Endodermal cell (in vitro differentiated cells): ENCODE data around the gene GNB1. TPM values are rescaled to one million over a fixed set of nuclear protein-coding genes. Genes with fewer than 3 reads are reported as not detected.

Experiments
- DNase-seq: peaks from one replicate; pipeline ENCODE4 v3.0.0-alpha.2; 2017
- H3K27ac ChIP-seq: 2 replicates; pipeline ENCODE4 v1.5.1; 2013; ENCODE audit warnings: mild to moderate bottlenecking, low read depth, low read length, moderate library complexity
- H3K27me3 ChIP-seq: 2 replicates; pipeline ENCODE4 v1.6.1; 2013; ENCODE audit warnings: mild to moderate bottlenecking, low read length, moderate library complexity; ENCODE audit not compliant: insufficient read depth, control insufficient read depth, poor library complexity, severe bottlenecking
- H3K36me3 ChIP-seq: 2 replicates; pipeline ENCODE4 v1.7.0; 2013; ENCODE audit warnings: mild to moderate bottlenecking, low read length, moderate library complexity; ENCODE audit not compliant: control insufficient read depth, insufficient read depth
- H3K4me1 ChIP-seq: one replicate; pipeline ENCODE4 v1.7.0; 2013; ENCODE audit warnings: low read length; ENCODE audit not compliant: control insufficient read depth, insufficient read depth
- H3K4me3 ChIP-seq: 2 replicates; pipeline ENCODE4 v1.5.1; 2013; ENCODE audit warnings: mild to moderate bottlenecking, low read length, moderate library complexity
- H3K9ac ChIP-seq: 2 replicates; pipeline ENCODE4 v1.6.1; 2013; ENCODE audit warnings: mild to moderate bottlenecking, low read length, moderate library complexity; ENCODE audit not compliant: poor library complexity, severe bottlenecking; ENCODE audit errors: extremely low read depth
- H3K9me3 ChIP-seq: 2 replicates; pipeline ENCODE4 v1.6.1; 2013; ENCODE audit warnings: mild to moderate bottlenecking, low read length, moderate library complexity; ENCODE audit not compliant: control insufficient read depth
- H3K27ac Mint-ChIP-seq: 2 replicates; pipeline ENCODE4 v1.8.0; 2020; ENCODE audit warnings: mixed read lengths
- H3K27me3 Mint-ChIP-seq: 2 replicates; pipeline ENCODE4 v1.8.0; 2021; ENCODE audit warnings: mild to moderate bottlenecking, mixed read lengths; ENCODE audit not compliant: insufficient read depth
- H3K36me3 Mint-ChIP-seq: 2 replicates; pipeline ENCODE4 v1.8.0; 2020; ENCODE audit warnings: low read depth, mixed read lengths
- H3K4me1 Mint-ChIP-seq: 2 replicates; pipeline ENCODE4 v1.8.0; 2020; ENCODE audit warnings: mixed read lengths
- H3K4me3 Mint-ChIP-seq: 2 replicates; pipeline ENCODE4 v1.8.0; 2020; ENCODE audit warnings: mild to moderate bottlenecking, moderate library complexity, mixed read lengths
- H3K9me3 Mint-ChIP-seq: 2 replicates; pipeline ENCODE4 v1.8.0; 2020; ENCODE audit warnings: mild to moderate bottlenecking, mixed read lengths
- CTCF ChIP-seq: fragments of 200-600 bp; sonication (generic); conservative IDR thresholded peaks from 2 replicates; pipeline ENCODE4 v1.5.0; 2021; ENCODE audit warnings: antibody characterized with exemption, mild to moderate bottlenecking
- WGBS, 2 experiments: methylation state at CpG; one replicate each; pipeline versions ENCODE4 v1.1.5 to v1.1.7; 2013; ENCODE audit warnings: missing lambda C conversion rate in 2 of 2, mixed read lengths in 1 of 2; ENCODE audit not compliant: insufficient coverage in 1 of 2, insufficient read length in 1 of 2; 5-methylcytosine and 5-hydroxymethylcytosine counted together
- total RNA-seq, 2 donors: library from RNA; stranded (reverse); fragmentation: NEBNext Ultra II Directional in 1 of 2; extraction: Animal tissue kit (Norgen Biotek cat#: 25700) in 1 of 2; gene quantifications; 2 replicates in 1 of 2; 3 replicates in 1 of 2; pipeline ENCODE4 v1.2.1, GENCODE V29; 2021

GNB1 gene
- total RNA-seq, 2 donors from 2014 or later: 369 to 371 TPM

GRCh38 chr1:1883092-1883873 lies 7.6 kb downstream of the GNB1 start:
- peaks cover 3% of the 10 kb centered on the region for H3K4me1 ChIP-seq
- peak overlapping the region; percentile 83 for H3K27ac Mint-ChIP-seq
- DNase-seq: peak; percentile 71
- H3K9me3 ChIP-seq: no peaks in the 10 kb centered on the region
- H3K4me1 Mint-ChIP-seq: peaks cover 37% of the 10 kb centered on the region
- no peak overlapping the region for H3K9ac ChIP-seq
- H3K36me3 Mint-ChIP-seq: peaks cover 26% of the 10 kb centered on the region
- peaks cover 27% of the 10 kb centered on the region for H3K36me3 ChIP-seq
- peak overlapping the region; percentile 36 for H3K4me3 Mint-ChIP-seq
- no peak for TF ChIP-seq CTCF
- peak overlapping the region; percentile 20 for H3K4me3 ChIP-seq
- H3K9me3 Mint-ChIP-seq: no peaks in the 10 kb centered on the region
- no peaks in the 10 kb centered on the region for H3K27me3 Mint-ChIP-seq
- WGBS, 2 experiments: 83 to 93% methylated on average over 4 of the region's 4 CpGs
- peak overlapping the region; percentile 3 for H3K27ac ChIP-seq
- H3K27me3 ChIP-seq: no peaks in the 10 kb centered on the region

- Histone ChIP-seq H3K9me3 (no peaks in the 10 kb centered on the region), H3K4me1 (peaks cover 3% of the 10 kb centered on the region), H3K9ac (no peak overlapping the region), H3K27me3 (no peaks in the 10 kb centered on the region), H3K27ac (no peak overlapping the region), H3K36me3 (peaks cover 35% of the 10 kb centered on the region), H3K4me3 (no peak overlapping the region)
- H3K27ac Mint-ChIP-seq: peak overlapping the region; percentile 37
- peaks cover 26% of the 10 kb centered on the region for H3K36me3 Mint-ChIP-seq
- peaks cover 37% of the 10 kb centered on the region for H3K4me1 Mint-ChIP-seq
- no peaks in the 10 kb centered on the region for H3K27me3 Mint-ChIP-seq
- no peaks in the 10 kb centered on the region for H3K9me3 Mint-ChIP-seq
- 92 to 97% methylated on average over 6 of the region's 6 CpGs for WGBS, 2 experiments
- H3K4me3 Mint-ChIP-seq: peak overlapping the region; percentile 2
- TF ChIP-seq CTCF: no peak
- no peak for DNase-seq
Measured at GRCh38 chr1:1881727-1882126, 9.2 kb downstream of the GNB1 start.

GRCh38 chr1:1880617-1881312 lies 10.1 kb downstream of the GNB1 start:
- WGBS, 2 experiments: 85 to 94% methylated on average over 11 to 13 of the region's 13 CpGs
- Mint-ChIP-seq H3K4me3 (peak overlapping the region; percentile 2), H3K27me3 (no peaks in the 10 kb centered on the region), H3K36me3 (peaks cover 30% of the 10 kb centered on the region), H3K4me1 (peaks cover 37% of the 10 kb centered on the region), H3K27ac (peak overlapping the region; percentile 75), H3K9me3 (peaks cover 2% of the 10 kb centered on the region)
- H3K36me3 ChIP-seq: peaks cover 44% of the 10 kb centered on the region
- H3K27me3 ChIP-seq: no peaks in the 10 kb centered on the region
- H3K9me3 ChIP-seq: peaks cover 5% of the 10 kb centered on the region
- no peak for TF ChIP-seq CTCF
- no peak overlapping the region for H3K4me3 ChIP-seq
- no peak overlapping the region for H3K9ac ChIP-seq
- H3K4me1 ChIP-seq: peaks cover 3% of the 10 kb centered on the region
- no peak for DNase-seq
- no peak overlapping the region for H3K27ac ChIP-seq
